ENCODE data around the gene MXD1. TPM values are rescaled to one million over a fixed set of nuclear protein-coding genes. Genes with fewer than 3 reads are reported as not detected.

The MXD1 gene
- polyA plus RNA-seq, 3 donors, result 83.1 to 247 (median 112) TPM

DNA sequence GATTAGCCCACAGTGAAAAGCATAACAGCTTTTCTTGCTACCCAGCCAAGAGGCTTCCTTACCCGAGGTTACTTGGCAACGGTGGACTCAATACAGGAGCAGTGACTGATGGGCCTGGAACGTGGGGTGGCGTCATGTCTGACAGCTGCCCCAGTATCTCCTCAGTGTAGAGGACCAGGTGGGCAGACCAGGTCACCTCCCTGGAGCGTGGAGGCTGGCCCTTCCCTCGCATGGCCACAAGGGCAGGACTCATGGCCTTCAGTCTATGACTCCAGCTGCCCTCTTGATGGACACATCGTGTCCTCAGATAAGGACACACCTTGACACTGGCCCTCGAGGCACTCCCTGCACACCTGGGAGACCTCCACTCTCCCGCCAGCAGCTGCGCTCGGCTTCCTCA is 40.1 kb downstream of the MXD1 start:
- Mint-ChIP-seq H3K36me3 (no peaks in the 10 kb centered on the region), H3K27ac (no peak overlapping the region), H3K9me3 (peaks cover 0 to 3% (median 0%) of the 10 kb centered on the region in 7 donors), H3K4me1 (peaks cover 50% of the 10 kb centered on the region), H3K4me3 (no peak overlapping the region), H3K27me3 (ENCODE audit: low read depth in 3 of 3) (peaks cover 0 to 8% (median 0%) of the 10 kb centered on the region in 3 donors)
- H3K4me3 ChIP-seq (replicated peaks in 1 of 3; ENCODE audit: low read depth in 2 of 3, low read length in 3 of 3), result no peak overlapping the region
- H3K79me2 ChIP-seq (ENCODE audit: insufficient read depth, low read length), result no peaks in the 10 kb centered on the region
- H4K20me1 ChIP-seq (ENCODE audit: insufficient read depth, low read length), result no peaks in the 10 kb centered on the region
- no peaks in the 10 kb centered on the region for H3K9me3 ChIP-seq (replicated peaks in 1 of 2; ENCODE audit: control insufficient read depth in 1 of 2, insufficient read depth in 1 of 2, low read length in 2 of 2)
- DNase-seq, result no peak
- no peak overlapping the region for H2AFZ ChIP-seq (ENCODE audit: insufficient read depth, low read depth, low read length, poor library complexity, severe bottlenecking)
- peaks cover 32 to 49% of the 10 kb centered on the region in 2 donors for H3K4me1 ChIP-seq (ENCODE audit: control insufficient read depth in 1 of 2, insufficient read depth in 2 of 2, low read length in 2 of 2)
- no peak overlapping the region for H3K9ac ChIP-seq (ENCODE audit: insufficient read depth, low read length, poor library complexity, severe bottlenecking)
- TF ChIP-seq, protein P1, sequence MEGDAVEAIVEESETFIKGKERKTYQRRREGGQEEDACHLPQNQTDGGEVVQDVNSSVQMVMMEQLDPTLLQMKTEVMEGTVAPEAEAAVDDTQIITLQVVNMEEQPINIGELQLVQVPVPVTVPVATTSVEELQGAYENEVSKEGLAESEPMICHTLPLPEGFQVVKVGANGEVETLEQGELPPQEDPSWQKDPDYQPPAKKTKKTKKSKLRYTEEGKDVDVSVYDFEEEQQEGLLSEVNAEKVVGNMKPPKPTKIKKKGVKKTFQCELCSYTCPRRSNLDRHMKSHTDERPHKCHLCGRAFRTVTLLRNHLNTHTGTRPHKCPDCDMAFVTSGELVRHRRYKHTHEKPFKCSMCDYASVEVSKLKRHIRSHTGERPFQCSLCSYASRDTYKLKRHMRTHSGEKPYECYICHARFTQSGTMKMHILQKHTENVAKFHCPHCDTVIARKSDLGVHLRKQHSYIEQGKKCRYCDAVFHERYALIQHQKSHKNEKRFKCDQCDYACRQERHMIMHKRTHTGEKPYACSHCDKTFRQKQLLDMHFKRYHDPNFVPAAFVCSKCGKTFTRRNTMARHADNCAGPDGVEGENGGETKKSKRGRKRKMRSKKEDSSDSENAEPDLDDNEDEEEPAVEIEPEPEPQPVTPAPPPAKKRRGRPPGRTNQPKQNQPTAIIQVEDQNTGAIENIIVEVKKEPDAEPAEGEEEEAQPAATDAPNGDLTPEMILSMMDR (IDR thresholded peaks at IDR 0.05), result no peak
- no peak overlapping the region for H3K27ac ChIP-seq (ENCODE audit: low read depth in 1 of 2, low read length in 2 of 2)
- H3K36me3 ChIP-seq (replicated peaks in 1 of 2; ENCODE audit: control insufficient read depth in 1 of 2, insufficient read depth in 2 of 2, low read length in 2 of 2), result no peaks in the 10 kb centered on the region
- 95% methylated on average over 10 of the region's 11 CpGs for WGBS (ENCODE audit: insufficient coverage)
- H3K27me3 ChIP-seq (ENCODE audit: control insufficient read depth in 2 of 2, insufficient read depth in 2 of 2, low read length in 2 of 2), result no peaks in the 10 kb centered on the region
- intact Hi-C loops (cut with micrococcal nuclease), result no loop called here
- no peak overlapping the region for H3K4me2 ChIP-seq (replicated peaks; ENCODE audit: extremely low read depth, low read length, poor library complexity, severe bottlenecking)

DNA sequence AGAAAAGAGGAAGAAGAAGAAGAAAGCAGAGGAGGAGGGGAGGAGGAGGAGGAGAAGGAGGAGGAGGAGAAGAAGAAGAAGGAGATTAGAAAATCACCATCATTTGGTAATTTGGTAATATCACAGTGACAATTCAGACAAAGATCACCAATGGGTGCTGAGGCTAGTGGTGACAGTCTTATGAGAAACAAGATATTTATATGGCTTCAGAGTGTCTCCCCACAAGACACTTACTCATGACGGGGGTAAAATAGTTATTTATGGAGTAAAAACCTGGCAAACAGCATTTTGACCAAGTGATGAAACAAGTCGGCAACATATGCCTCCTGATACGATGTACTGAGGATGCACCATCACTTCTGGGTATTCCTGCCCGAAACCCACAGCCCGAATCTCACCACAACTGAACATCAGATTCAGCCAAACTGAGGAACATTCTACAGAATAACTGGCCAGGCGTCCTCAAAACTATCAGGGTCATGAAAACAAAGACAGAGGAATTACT is 41.6 kb downstream of the MXD1 start:
- TF ChIP-seq, protein P1 (IDR thresholded peaks at IDR 0.05), result no peak
- no peaks in the 10 kb centered on the region for H3K36me3 Mint-ChIP-seq
- DNase-seq, result peak in 1 of 3 donors; percentile 17
- Histone ChIP-seq H3K27me3 (ENCODE audit: control insufficient read depth in 2 of 2, insufficient read depth in 2 of 2, low read length in 2 of 2) (no peaks in the 10 kb centered on the region), H3K9me3 (replicated peaks in 1 of 2; ENCODE audit: control insufficient read depth in 1 of 2, insufficient read depth in 1 of 2, low read length in 2 of 2) (no peaks in the 10 kb centered on the region), H2AFZ (ENCODE audit: insufficient read depth, low read depth, low read length, poor library complexity, severe bottlenecking) (no peak overlapping the region), H4K20me1 (ENCODE audit: insufficient read depth, low read length) (no peaks in the 10 kb centered on the region), H3K79me2 (ENCODE audit: insufficient read depth, low read length) (no peaks in the 10 kb centered on the region), H3K4me3 (replicated peaks in 1 of 3; ENCODE audit: low read depth in 2 of 3, low read length in 3 of 3) (no peak overlapping the region), H3K9ac (ENCODE audit: insufficient read depth, low read length, poor library complexity, severe bottlenecking) (no peak overlapping the region), H3K4me1 (ENCODE audit: control insufficient read depth in 1 of 2, insufficient read depth in 2 of 2, low read length in 2 of 2) (peaks cover 32 to 49% of the 10 kb centered on the region in 2 donors), H3K27ac (ENCODE audit: low read depth in 1 of 2, low read length in 2 of 2) (peak overlapping the region in 1 of 2 donors; percentile 37), H3K4me2 (replicated peaks; ENCODE audit: extremely low read depth, low read length, poor library complexity, severe bottlenecking) (no peak overlapping the region), H3K36me3 (replicated peaks in 1 of 2; ENCODE audit: control insufficient read depth in 1 of 2, insufficient read depth in 2 of 2, low read length in 2 of 2) (no peaks in the 10 kb centered on the region)
- intact Hi-C loops (cut with micrococcal nuclease), result no loop called here
- 100% methylated on average over 1 of the region's 6 CpGs for WGBS (ENCODE audit: insufficient coverage)
- peaks cover 0 to 3% (median 0%) of the 10 kb centered on the region in 7 donors for H3K9me3 Mint-ChIP-seq
- H3K27me3 Mint-ChIP-seq (ENCODE audit: low read depth in 3 of 3), result peaks cover 0 to 8% (median 0%) of the 10 kb centered on the region in 3 donors
- H3K27ac Mint-ChIP-seq, result peak overlapping the region; percentile 43 to 82 (median 73)
- H3K4me1 Mint-ChIP-seq, result peaks cover 50% of the 10 kb centered on the region
- H3K4me3 Mint-ChIP-seq, result peak overlapping the region in 1 of 2 donors; percentile 54

Measured in CD14-positive monocyte (primary cell).